HEK293 (cell line): ENCODE measurements around the gene SLC6A3.

ENCODE experiments used
- CTCF ChIA-PET: fragments of 350-600 bp; formaldehyde crosslinking; extraction: SDS; loops from one replicate; lab custom pipeline; 2021; ENCODE audit warnings: antibody characterized with exemption; lab: Yijun Ruan, JAX
- POLR2A ChIA-PET: fragments of 300-600 bp; formaldehyde crosslinking; extraction: SDS; loops from one replicate; lab custom pipeline; 2020; ENCODE audit warnings: antibody characterized with exemption, inconsistent platforms; lab: Yijun Ruan, JAX
- H3K27ac ChIP-seq: fragments of 200-500 bp; sonication (Bioruptor generic); 2 replicates; pipeline ENCODE4 v1.5.1; 2014; ENCODE audit warnings: low read depth, low read length, control low read depth, inconsistent platforms; ENCODE audit errors: extremely low read depth
- H3K36me3 ChIP-seq, 2 experiments: fragments of 200-500 bp in 1 of 2; sonication (Bioruptor generic) in 1 of 2; 1 replicate in 1 of 2; 2 replicates in 1 of 2; pipeline ENCODE4 v1.5.1; 2014 to 2017; ENCODE audit warnings: inconsistent platforms in 2 of 2, low read length in 2 of 2; ENCODE audit not compliant: control insufficient read depth in 2 of 2, insufficient read depth in 1 of 2
- H3K4me1 ChIP-seq: fragments of 200-500 bp; sonication (Bioruptor generic); 2 replicates; pipeline ENCODE4 v1.5.1; 2014; ENCODE audit warnings: mild to moderate bottlenecking, low read length, inconsistent platforms; ENCODE audit not compliant: control insufficient read depth, insufficient read depth
- H3K4me3 ChIP-seq: 2 replicates; pipeline ENCODE4 v1.5.1; 2011; ENCODE audit warnings: low read depth, mild to moderate bottlenecking, control low read depth, low read length, moderate library complexity
- H3K9me3 ChIP-seq: fragments of 200-500 bp; sonication (Bioruptor generic); 2 replicates; pipeline ENCODE4 v1.5.1; 2014; ENCODE audit warnings: low read depth, low read length, inconsistent platforms; ENCODE audit not compliant: control insufficient read depth, insufficient read depth
- BCL11A ChIP-seq: fragments of 450-650 bp; formaldehyde crosslinking; IDR thresholded peaks from 2 replicates; pipeline ENCODE4 v1.5.1; 2016; ENCODE audit warnings: low read depth, missing biosample characterization, missing genetic modification characterization
- ELK4 ChIP-seq: IDR thresholded peaks from 2 replicates; pipeline ENCODE4 v1.6.1; 2011; ENCODE audit warnings: mild to moderate bottlenecking, low read depth, low read length, borderline replicate concordance
- GLI2 ChIP-seq: fragments of 450-650 bp; formaldehyde crosslinking; IDR thresholded peaks from 2 replicates; pipeline ENCODE4; 2017; ENCODE audit warnings: missing biosample characterization, missing genetic modification characterization, low read depth, borderline replicate concordance
- GLIS1 ChIP-seq: fragments of 450-650 bp; formaldehyde crosslinking; IDR thresholded peaks from 2 replicates; pipeline ENCODE4 v1.5.1; 2016; ENCODE audit warnings: missing biosample characterization, missing genetic modification characterization
- MYNN ChIP-seq: fragments of 450-650 bp; formaldehyde crosslinking; IDR thresholded peaks from 2 replicates; pipeline ENCODE4 v1.5.1; 2016; ENCODE audit warnings: missing biosample characterization, missing genetic modification characterization, borderline replicate concordance
- PRDM10 ChIP-seq: fragments of 450-650 bp; formaldehyde crosslinking; IDR thresholded peaks from 2 replicates; pipeline ENCODE4 v1.5.1; 2016; ENCODE audit warnings: missing biosample characterization, missing genetic modification characterization
- SALL2 ChIP-seq: fragments of 450-650 bp; formaldehyde crosslinking; IDR thresholded peaks from 2 replicates; pipeline ENCODE4 v1.5.0; 2017; ENCODE audit warnings: missing biosample characterization, mild to moderate bottlenecking, missing genetic modification characterization, borderline replicate concordance
- SCRT1 ChIP-seq: fragments of 450-650 bp; formaldehyde crosslinking; IDR thresholded peaks from 2 replicates; pipeline ENCODE4 v1.5.1; 2016; ENCODE audit warnings: missing biosample characterization, missing genetic modification characterization, borderline replicate concordance
- ZBTB44 ChIP-seq: fragments of 450-650 bp; IDR thresholded peaks from 2 replicates; pipeline ENCODE4 v1.5.1; 2018; ENCODE audit warnings: missing biosample characterization, mild to moderate bottlenecking, missing genetic modification characterization
- ZBTB49 ChIP-seq: fragments of 450-650 bp; formaldehyde crosslinking; IDR thresholded peaks from 2 replicates; pipeline ENCODE4 v1.5.1; 2016; ENCODE audit warnings: missing biosample characterization, missing genetic modification characterization, low read depth
- ZFP3 ChIP-seq: fragments of 450-650 bp; formaldehyde crosslinking; IDR thresholded peaks from 2 replicates; pipeline ENCODE4 v1.5.1; 2016; ENCODE audit warnings: low read depth, missing biosample characterization, missing genetic modification characterization
- ZNF114 ChIP-seq: fragments of 450-650 bp; formaldehyde crosslinking; IDR thresholded peaks from 2 replicates; pipeline ENCODE4 v1.5.0; 2017; ENCODE audit warnings: missing biosample characterization, missing genetic modification characterization
- ZNF155 ChIP-seq: fragments of 450-650 bp; formaldehyde crosslinking; IDR thresholded peaks from 2 replicates; pipeline ENCODE4 v1.5.1; 2016; ENCODE audit warnings: missing biosample characterization, missing genetic modification characterization
- ZNF248 ChIP-seq: fragments of 450-650 bp; formaldehyde crosslinking; IDR thresholded peaks from 2 replicates; pipeline ENCODE4 v1.5.1; 2017; ENCODE audit warnings: missing biosample characterization, missing genetic modification characterization
- ZNF341 ChIP-seq: fragments of 450-650 bp; formaldehyde crosslinking; IDR thresholded peaks from 2 replicates; pipeline ENCODE4; 2016; ENCODE audit warnings: low read depth, missing biosample characterization, missing genetic modification characterization
- ZNF350 ChIP-seq: fragments of 450-650 bp; formaldehyde crosslinking; IDR thresholded peaks from 2 replicates; pipeline ENCODE4 v1.5.0; 2017; ENCODE audit warnings: missing biosample characterization, mild to moderate bottlenecking, missing genetic modification characterization
- ZNF366 ChIP-seq: fragments of 450-650 bp; formaldehyde crosslinking; conservative IDR thresholded peaks from 2 replicates; pipeline ENCODE4 v1.5.1; 2016; ENCODE audit warnings: missing biosample characterization, missing genetic modification characterization
- ZNF48 ChIP-seq: fragments of 450-650 bp; formaldehyde crosslinking; IDR thresholded peaks from 2 replicates; pipeline ENCODE4 v1.5.1; 2016; ENCODE audit warnings: missing biosample characterization, missing genetic modification characterization
- ZNF544 ChIP-seq: fragments of 450-650 bp; formaldehyde crosslinking; IDR thresholded peaks from 2 replicates; pipeline ENCODE4 v1.5.0; 2017; ENCODE audit warnings: missing biosample characterization, missing genetic modification characterization
- ZNF585B ChIP-seq: fragments of 450-650 bp; formaldehyde crosslinking; IDR thresholded peaks from 2 replicates; pipeline ENCODE4 v1.5.1; 2016; ENCODE audit warnings: missing biosample characterization, missing genetic modification characterization
- ZNF747 ChIP-seq: fragments of 450-650 bp; formaldehyde crosslinking; IDR thresholded peaks from 2 replicates; pipeline ENCODE4 v1.5.1; 2016; ENCODE audit warnings: missing biosample characterization, missing genetic modification characterization
- ZNF768 ChIP-seq: fragments of 450-650 bp; formaldehyde crosslinking; IDR thresholded peaks from 2 replicates; pipeline ENCODE4 v1.5.1; 2018; ENCODE audit warnings: missing biosample characterization, mild to moderate bottlenecking, missing genetic modification characterization

Gene SLC6A3

GRCh38 chr5:1464096-1464446 lies 18.8 kb upstream of the SLC6A3 start:
- H3K36me3 ChIP-seq, result peaks cover 10 to 95% of the 10 kb centered on the region in 2 experiments
- no peak overlapping the region for H3K27ac ChIP-seq
- no peak overlapping the region for H3K4me3 ChIP-seq
- no peaks in the 10 kb centered on the region for H3K4me1 ChIP-seq
- ChIA-PET CTCF (interaction anchor here (0.6 kb wide), 1 partner anchor 296 kb away, joined by 3 read pairs; no protein-coding TSS in a partner anchor), POLR2A (no interaction called here)
- no peak for TF ChIP-seq ZNF366
- TF ChIP-seq ZNF585B (tag by site-specific recombination), result no peak
- no peak for TF ChIP-seq MYNN
- 0 out of 2 replicates have a peak, but pooled peaks have one; percentile 10 for TF ChIP-seq GLIS1
- no peak for TF ChIP-seq ZNF248 (tag by site-specific recombination)
- no peaks in the 10 kb centered on the region for H3K9me3 ChIP-seq

- H3K4me3 ChIP-seq, result no peak overlapping the region
- H3K9me3 ChIP-seq, result no peaks in the 10 kb centered on the region
- no peaks in the 10 kb centered on the region for H3K4me1 ChIP-seq
- H3K27ac ChIP-seq, result no peak overlapping the region
- H3K36me3 ChIP-seq, result peaks cover 10 to 93% of the 10 kb centered on the region in 2 experiments
- TF ChIP-seq ZBTB49 (tag by site-specific recombination) (no peak), ZBTB44 (tag by site-specific recombination) (no peak), ZNF48 (tag by site-specific recombination) (no peak), ELK4 (no peak), PRDM10 (tag by site-specific recombination) (no peak), ZNF350 (tag by site-specific recombination) (no peak), ZNF248 (tag by site-specific recombination) (no peak), ZNF341 (tag by site-specific recombination) (no peak), BCL11A (tag by site-specific recombination) (no peak), ZFP3 (tag by site-specific recombination) (no peak), SCRT1 (tag by site-specific recombination) (no peak), ZNF155 (no peak), SALL2 (no peak), ZNF114 (tag by site-specific recombination) (no peak), GLI2 (tag by site-specific recombination) (no peak), ZNF768 (tag by site-specific recombination) (no peak), ZNF747 (tag by site-specific recombination) (no peak), ZNF544 (tag by site-specific recombination) (no peak)
- CTCF ChIA-PET, result interaction anchor here (0.6 kb wide), 1 partner anchor 295 kb away, joined by 3 read pairs; no protein-coding TSS in a partner anchor
- POLR2A ChIA-PET, result no interaction called here
Measured at GRCh38 chr5:1463326-1464095, 18.3 kb upstream of the SLC6A3 start.
